Amniotic epithelial cell (primary cell): ENCODE measurements around the gene TMPRSS7.

Source experiments
- DNase-seq: peaks from one replicate; pipeline ENCODE4 v3.0.0-alpha.2; 2010; ENCODE audit warnings: low read depth

The TMPRSS7 gene

GRCh38 chr3:112101916-112102315, 67.4 kb downstream of the TMPRSS7 start:
- DNase-seq: peak; percentile 59

GRCh38 chr3:112104774-112105173, 70.2 kb downstream of the TMPRSS7 start:
- no peak for DNase-seq

DNA sequence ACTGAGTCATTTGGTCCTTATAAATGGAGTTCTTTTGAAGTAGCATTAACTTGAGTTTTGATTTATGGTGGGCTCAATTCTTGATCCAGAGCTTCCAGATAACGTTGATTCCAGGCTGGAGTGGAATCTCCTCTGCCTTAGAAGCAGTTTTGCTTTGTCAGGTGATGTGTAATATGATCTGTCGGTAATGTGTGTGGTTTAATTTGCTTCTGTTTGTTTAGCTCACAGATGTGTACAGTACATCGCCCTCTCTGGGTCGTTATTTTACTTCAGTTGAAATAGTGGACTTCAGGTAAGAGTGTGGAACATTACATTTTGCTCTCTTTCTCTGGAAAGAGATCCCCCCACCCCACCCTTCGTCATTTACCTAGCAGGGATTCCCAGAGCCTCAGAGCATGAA, 74.8 kb downstream of the TMPRSS7 start:
- DNase-seq: peak; percentile 32

DNA sequence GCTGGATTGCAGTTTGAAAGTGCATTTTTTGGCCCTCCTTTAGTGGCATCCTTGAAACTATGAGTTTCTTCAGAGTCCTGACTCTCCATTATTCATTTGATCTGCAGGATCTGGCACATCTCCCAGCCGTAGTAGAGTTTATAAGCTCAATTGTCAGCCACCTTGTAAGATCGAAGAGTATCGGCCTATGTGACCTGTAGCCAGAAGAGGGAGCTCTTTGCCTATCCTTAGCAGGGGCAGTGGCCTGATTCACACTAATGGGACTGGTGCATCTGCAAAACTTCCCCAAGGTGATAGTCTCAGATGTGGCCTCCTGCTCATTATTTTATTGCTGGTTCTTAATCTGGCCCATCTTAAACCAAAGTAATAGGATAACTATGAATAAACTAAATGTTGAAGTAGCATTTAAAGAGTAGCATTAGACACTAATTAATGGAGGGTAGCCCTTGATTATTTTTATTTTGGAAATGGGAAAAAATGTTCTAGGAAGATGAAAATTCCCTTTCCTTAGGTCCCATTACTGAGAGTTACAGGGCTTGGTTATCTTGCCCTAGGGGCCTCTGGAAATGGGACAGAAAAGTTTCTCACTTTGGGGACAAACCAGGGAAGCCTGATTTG, 77.4 kb downstream of the TMPRSS7 start:
- peak; percentile 73 for DNase-seq

DNA sequence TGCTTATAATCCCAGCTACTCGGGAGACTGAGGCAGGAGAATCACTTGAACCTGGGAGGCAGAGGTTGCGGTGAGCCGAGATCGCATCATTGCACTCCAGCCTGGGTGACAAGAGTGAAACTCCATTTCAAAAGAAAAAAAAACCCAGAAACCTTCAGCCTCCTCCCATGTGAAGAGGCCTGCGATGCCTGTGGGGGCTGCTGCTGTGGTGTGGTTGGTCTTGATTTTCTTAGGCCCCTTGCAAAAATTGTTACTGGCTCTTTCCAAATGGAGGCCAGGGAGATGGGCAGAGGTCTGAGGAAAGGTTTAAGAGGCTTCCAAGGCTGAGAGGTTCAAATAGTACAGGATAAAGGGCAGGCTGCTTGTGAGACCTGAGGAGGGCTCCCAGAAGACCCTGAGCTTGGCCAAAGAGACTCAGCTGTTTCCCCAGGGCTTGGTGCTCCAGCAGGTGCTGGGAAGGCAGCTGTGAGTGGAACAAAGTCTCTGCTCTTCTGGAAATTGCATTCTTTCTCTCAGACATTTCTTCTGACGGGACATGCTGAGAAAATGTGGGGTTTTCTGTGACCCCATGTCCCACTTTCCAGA, 80.1 kb downstream of the TMPRSS7 start:
- no peak for DNase-seq

DNA sequence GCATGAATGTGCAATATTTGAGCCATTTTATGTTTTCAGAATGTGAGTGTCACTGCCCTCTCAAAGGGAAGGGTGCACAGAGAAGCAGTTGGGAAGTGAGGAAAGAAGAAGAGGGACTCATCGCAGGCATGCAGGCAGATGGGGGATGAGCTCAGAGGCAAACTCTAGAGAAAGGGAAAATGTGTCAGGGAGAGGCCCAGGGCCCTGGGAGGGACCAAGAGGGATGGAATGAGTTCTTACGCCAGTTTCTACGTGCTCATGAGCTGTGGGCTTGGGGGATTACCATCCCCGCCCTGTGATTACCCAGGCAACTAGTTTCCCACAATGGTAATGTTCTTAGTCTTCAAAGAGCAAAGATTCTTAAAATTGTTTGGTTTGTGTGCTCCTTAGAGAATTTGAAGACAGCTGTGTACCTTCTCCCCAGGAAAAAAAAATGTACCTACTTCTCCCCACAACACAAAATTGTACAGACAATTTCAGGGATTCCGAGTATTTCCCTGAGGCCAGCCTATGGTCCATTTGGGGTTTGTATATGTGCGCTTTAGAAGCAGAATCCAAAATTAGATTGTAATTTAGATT, 80.7 kb downstream of the TMPRSS7 start:
- DNase-seq: peak; percentile 44

DNA sequence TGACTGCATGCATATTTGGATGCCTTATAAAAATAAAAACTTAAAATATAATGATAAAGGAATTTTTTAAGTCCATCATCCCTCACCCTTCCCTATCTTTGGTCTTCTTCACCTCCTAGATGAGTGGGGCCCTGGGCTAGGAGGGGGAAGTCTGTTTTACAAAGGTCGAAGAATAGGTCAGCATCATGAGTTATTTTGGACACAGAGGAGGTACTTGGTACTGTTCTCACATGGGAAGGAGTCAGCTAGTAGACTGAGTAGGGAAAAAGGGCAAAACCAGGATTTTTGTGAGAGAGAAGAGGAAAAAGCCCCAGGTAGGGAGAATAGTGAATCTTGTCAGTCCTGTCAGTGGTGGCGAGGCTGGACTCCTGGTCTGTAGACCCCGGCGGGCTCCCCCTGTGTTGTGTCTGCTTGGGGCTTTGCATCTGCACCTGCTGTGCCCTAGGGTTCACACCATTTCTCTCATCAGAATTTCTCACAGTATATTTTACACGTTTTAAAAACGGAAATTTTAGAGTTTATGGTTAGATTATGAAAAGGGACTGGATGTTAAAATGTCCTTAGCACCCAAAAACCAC, 81.4 kb downstream of the TMPRSS7 start:
- DNase-seq: no peak

DNA sequence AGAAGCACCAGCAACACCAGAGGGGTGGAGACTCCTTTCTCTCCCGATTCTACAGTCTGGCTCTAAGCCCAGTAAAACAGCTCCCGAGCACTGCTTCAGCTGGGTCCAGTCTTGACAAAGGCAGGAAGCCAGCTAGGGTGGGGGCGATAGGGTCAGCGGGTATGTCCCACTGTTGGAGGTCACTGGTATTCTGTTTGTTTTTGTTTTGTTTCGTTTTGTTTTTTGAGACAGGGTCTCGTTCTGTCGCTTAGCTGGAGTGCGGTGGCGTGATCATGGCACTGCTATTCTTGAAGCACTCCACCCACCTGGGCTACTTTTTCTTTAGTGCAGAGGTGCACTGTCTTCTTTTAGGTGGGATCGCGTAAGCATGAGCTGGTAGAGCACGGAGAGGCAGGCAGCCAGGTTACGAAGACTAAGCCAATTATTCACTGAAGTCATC, 82.2 kb downstream of the TMPRSS7 start:
- no peak for DNase-seq

DNA sequence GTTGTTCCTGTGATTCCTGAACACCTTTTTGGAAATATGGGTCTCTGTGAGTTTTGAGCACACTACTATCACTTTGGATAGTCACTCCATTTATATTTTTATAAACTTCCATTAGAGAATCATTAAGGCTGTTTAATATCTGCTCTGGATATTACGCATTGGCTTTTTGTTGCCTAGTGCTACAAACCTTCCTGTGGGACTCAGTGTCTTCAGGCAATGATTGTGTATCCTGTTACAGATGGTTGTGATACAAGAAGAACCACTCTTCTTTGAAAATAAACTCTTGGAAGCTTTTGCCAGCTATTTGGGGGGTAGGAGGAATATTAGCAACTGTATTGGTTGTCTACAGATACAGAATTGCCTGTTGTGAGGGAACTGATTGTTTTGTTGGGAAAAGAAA, 82.9 kb downstream of the TMPRSS7 start:
- DNase-seq: no peak

DNA sequence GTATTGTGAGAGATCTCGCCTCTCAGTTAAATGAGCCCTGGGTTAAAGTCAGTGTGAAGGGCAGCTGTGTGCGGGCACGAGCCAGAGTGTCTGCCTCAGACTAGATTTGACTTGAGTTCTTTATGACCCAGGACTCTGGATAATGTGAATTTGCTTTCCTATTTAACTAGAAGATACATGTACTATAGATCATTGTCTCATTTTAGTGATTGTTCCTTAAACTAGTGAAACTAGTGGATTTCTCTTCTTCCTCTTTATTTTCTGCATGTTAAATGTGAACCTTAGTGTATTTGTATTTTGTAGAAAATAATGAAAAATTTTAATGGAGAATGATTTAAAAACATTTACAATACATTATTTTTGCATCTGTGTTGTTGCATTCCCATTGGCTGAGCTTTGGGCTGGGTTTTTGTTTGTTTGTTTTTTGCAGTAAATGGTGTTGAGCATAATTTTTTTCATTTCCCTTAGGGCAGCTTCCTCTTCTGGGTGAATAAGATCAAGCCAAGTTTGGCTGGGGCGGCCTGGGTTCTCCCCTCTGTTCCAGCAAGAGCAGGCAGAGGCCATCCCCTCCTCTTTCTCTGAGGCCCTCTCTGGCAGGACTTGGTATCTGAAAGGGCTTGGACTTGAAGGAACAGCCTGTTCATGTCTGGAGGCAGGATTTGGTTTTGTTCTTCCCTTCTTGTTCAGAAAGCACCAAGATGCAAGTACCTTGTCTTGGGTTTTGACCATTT, 83.5 kb downstream of the TMPRSS7 start:
- DNase-seq: no peak

GRCh38 chr3:112119962-112120836, 85.7 kb downstream of the TMPRSS7 start:
- DNase-seq: no peak

DNA sequence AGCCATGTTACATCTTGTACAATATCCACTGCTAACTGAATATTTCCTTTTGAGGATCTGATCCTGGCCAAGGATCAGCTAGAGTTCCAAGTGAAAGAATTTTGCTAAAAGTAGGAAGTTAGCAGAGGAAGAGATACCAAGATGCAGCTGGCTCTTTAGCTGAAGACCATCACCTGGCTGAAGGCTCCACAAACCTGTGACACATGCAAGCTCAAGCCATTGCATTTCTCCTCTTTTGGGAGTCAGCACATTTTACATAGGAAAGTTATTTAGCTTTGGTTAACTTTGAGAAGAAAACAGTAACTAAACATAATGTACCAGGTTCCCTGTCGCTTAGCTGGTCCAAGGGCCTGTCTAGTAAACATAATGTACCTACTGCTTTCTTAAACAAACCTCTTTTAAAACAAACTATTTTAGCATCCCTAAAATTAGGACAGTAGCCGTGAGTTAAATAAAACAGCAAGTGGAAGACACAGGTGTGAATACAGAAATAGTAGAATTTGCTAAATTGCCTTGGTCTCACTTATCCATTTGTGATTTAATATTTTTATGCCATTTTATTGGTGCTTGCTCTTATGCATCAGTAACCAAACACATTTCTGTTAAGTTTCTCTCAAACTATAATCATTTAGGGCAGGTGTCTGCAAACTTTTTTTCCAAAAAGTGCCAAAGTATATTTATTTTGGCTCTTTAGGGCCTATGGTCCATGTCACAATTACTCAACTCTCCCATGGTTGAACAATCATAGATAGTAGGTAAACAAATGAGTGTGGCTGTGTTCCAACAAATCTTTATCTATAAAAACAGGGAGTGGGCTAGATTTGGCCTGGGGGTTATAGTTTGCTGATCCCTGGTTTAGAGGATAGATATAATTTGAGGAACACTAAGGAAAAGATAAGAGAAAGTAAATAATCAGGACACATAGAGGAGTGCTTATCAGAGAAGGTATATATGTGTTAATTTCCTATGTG, 87.3 kb downstream of the TMPRSS7 start:
- DNase-seq: no peak

DNA sequence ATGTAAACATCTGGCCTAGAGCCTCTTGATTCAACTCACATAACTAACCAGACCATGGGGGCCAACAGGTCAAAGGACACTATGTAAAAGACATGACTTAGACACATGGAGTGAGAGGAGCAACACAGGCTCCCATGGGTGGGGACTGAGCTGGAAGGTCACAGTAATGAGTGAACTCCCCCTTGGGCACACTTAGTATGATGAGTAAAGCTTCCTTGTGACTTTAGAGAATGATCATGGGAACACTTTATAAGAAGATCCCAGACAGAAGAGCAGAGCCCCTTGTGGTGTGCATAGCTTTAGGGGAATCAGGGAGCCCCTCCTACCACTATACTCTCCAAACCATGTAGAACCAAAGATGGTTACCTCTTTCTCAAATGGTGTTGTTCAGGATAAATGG, 88.3 kb downstream of the TMPRSS7 start:
- no peak for DNase-seq

- DNase-seq: no peak
Observed at GRCh38 chr3:112123548-112123947, 89.0 kb downstream of the TMPRSS7 start.

GRCh38 chr3:112124907-112125607, 90.5 kb downstream of the TMPRSS7 start:
- no peak for DNase-seq

DNA sequence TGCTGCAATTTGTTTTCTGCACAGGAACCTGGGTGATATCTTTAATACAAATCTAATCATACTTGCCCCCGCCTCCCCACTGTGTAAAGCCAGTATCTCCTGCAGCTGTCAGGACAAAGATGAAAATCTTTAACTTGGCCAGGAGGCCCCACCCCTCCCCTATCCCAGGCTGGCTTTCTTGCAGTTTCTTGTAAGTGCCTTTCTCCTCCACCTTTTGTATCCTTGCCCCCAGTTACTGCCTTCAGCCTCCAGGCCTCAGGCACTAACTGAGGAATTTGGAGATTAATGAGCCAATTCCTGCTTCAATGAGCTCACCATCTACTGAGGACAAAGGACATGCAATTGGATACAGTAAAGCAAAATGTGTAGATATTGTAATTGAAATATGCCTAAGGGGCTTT, 92.0 kb downstream of the TMPRSS7 start:
- DNase-seq: no peak

DNA sequence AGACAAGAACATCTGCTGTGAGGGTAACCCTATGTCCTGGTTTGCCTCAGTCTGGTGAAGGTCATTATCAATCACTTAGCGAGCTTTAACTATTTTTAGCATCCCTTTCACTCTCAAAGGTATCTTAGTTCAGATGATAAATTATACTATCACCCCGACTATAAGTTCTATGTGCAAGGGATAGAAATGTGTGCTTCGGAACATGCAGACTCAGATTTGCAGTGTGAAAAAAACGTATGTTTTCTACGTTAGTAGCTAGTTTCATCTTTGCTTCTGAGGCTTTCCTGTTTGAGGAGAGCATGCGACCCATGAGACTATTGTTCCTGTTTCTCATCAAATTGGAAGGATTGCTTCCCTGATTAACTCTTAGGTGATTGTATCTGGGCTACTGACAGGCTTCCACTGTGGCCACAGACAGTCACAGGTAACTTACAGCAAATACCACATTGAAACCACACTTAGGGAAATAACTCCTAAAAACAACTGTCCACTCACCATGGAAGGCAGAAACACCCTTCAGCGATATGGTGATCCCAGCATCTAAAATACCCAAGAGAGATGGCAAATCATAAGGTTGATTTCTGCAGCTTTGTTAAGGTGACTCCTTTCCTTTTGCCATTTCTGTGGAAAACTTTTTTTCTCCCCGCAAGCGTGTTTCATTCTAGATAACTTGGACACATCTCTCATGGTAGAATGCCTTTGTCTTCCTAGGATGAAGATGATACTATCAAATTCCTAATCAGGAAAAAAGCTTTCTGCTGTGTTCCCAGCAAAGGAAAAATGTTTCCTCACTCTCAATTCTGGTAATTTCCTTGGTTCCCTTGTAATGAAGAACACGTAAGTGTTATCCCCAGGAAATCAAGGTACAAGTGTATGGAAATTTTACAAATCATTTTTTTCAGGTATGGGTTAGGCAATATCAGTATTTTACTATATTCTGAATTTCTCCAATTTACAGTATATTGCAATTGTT, 93.3 kb downstream of the TMPRSS7 start:
- DNase-seq: no peak

DNA sequence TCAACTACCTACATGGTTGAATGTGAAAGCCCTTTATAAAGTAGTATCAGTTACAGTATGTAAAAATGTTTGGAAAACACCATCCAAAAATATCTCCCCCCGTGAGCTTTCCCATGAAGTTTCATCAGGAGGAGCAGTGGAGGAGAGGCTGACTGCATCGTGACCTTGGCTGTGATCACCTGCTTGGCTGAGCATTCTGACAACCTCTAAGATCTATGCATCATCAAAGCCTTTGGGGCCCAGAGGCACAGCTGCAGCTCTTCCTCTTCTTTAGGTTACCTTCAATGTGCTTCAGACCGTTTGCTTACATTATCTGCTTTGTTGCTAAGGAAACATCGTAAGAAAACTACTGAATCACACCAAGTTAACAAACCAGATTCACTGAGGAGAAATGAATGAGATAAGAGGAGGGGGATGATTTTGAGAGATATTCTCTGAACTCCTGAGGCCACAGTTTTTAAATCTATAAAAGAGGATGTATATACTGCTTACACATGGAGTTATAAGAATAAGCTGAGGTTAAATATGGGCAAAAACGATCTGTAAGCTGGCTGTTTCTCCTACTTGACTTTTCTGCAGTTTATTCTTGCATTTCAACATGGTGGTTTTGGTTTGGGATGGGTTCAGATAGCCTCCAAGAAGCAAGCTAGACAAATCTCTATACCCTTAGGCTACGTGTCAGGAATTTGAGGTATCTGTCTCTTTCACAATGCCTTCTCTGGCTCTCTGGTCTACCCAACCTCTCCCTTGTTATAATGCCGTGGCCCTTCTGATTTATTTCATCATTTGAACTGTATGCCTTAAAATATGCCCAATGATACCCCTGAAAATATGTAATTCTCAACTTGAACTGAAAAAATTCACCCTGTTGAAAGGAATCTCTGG, 94.5 kb downstream of the TMPRSS7 start:
- DNase-seq: peak; percentile 75
